Fibroblast of lung (primary cell): Measurements from ENCODE around the gene KCNMA1. TPM values are rescaled to one million over a fixed set of nuclear protein-coding genes. Genes with fewer than 3 reads are reported as not detected.

Experiments used
- DNase-seq, 2 donors: peaks; one replicate each; pipeline versions ENCODE4 v3.0.0 to v3.0.0-alpha.2; 2010; ENCODE audit warnings: low read depth in 2 of 2
- H2AFZ ChIP-seq: 2 replicates; pipeline ENCODE4 v1.5.1; 2012; ENCODE audit warnings: low read length, control low read depth, inconsistent platforms
- H3K27ac ChIP-seq: 2 replicates; pipeline ENCODE4 v1.5.1; 2011; ENCODE audit warnings: low read length, control low read depth; ENCODE audit not compliant: insufficient read depth
- H3K27me3 ChIP-seq: 2 replicates; pipeline ENCODE4 v1.5.1; 2011; ENCODE audit warnings: mild to moderate bottlenecking, low read length; ENCODE audit not compliant: control insufficient read depth, insufficient read depth
- H3K36me3 ChIP-seq: 2 replicates; pipeline ENCODE4 v1.5.1; 2011; ENCODE audit warnings: low read length; ENCODE audit not compliant: control insufficient read depth, insufficient read depth
- H3K4me1 ChIP-seq: 2 replicates; pipeline ENCODE4 v1.5.1; 2011; ENCODE audit warnings: low read length; ENCODE audit not compliant: control insufficient read depth, insufficient read depth; ENCODE audit errors: extremely low read depth
- H3K4me2 ChIP-seq: 2 replicates; pipeline ENCODE4 v1.5.1; 2011; ENCODE audit warnings: low read length, control low read depth; ENCODE audit not compliant: insufficient read depth; ENCODE audit errors: extremely low read depth
- H3K4me3 ChIP-seq, 4 experiments: fragments of 200-600 bp in 1 of 4; sonication (generic) in 1 of 4; replicated peaks in 1 of 4; 2 replicates each; pipeline ENCODE4 v1.5.1; 2011 to 2016; ENCODE audit warnings: low read length in 4 of 4, low read depth in 3 of 4, mild to moderate bottlenecking in 3 of 4, control low read depth in 2 of 4, inconsistent platforms in 1 of 4, mixed read lengths in 1 of 4; ENCODE audit not compliant: insufficient read depth in 1 of 4; ENCODE audit errors: control extremely low read depth in 1 of 4
- H3K79me2 ChIP-seq: 2 replicates; pipeline ENCODE4 v1.5.1; 2012; ENCODE audit warnings: mild to moderate bottlenecking, low read length, inconsistent platforms; ENCODE audit not compliant: control insufficient read depth, insufficient read depth
- H3K9ac ChIP-seq: 2 replicates; pipeline ENCODE4 v1.5.1; 2011; ENCODE audit warnings: mild to moderate bottlenecking, low read length, control low read depth; ENCODE audit not compliant: insufficient read depth
- H3K9me3 ChIP-seq: 2 replicates; pipeline ENCODE4 v1.5.1; 2012; ENCODE audit warnings: low read depth, low read length; ENCODE audit not compliant: control insufficient read depth, insufficient read depth
- H4K20me1 ChIP-seq: 2 replicates; pipeline ENCODE4 v1.5.1; 2011; ENCODE audit warnings: low read length; ENCODE audit not compliant: control insufficient read depth, insufficient read depth; ENCODE audit errors: extremely low read depth
- EZH2 ChIP-seq: IDR thresholded peaks from 2 replicates; pipeline ENCODE4 v1.5.1; 2012; ENCODE audit warnings: low read length, control low read depth, mild to moderate bottlenecking; ENCODE audit errors: missing control alignments
- polyA plus RNA-seq, 2 donors: library from polyadenylated mRNA; depleted of rRNA in 1 of 2; stranded (reverse) in 1 of 2; unstranded in 1 of 2; fragments of >200 nt; gene quantifications; 2 replicates each; pipeline ENCODE4 v1.2.1, GENCODE V29; 2011 to 2012; ENCODE audit warnings: missing spikeins in 1 of 2
- total RNA-seq: library from RNA; depleted of rRNA; stranded (reverse); fragments of >200 nt; gene quantifications from 2 replicates; pipeline ENCODE4 v1.2.1, GENCODE V29; 2014
- TF ChIP-seq, protein P1 (sequence below), 2 donors: IDR thresholded peaks in 1 of 2; conservative IDR thresholded peaks in 1 of 2; 1 replicate in 1 of 2; 2 replicates in 1 of 2; pipeline ENCODE4 v1.5.1; 2011 to 2012; ENCODE audit warnings: low read length in 2 of 2, control low read depth in 1 of 2, inconsistent platforms in 1 of 2, low read depth in 1 of 2, mild to moderate bottlenecking in 1 of 2

KCNMA1 gene
- total and polyA plus RNA-seq, 2 donors (not counting 1 experiment from before 2014, with no cell fraction given) = 31.0 to 138 TPM

DNA sequence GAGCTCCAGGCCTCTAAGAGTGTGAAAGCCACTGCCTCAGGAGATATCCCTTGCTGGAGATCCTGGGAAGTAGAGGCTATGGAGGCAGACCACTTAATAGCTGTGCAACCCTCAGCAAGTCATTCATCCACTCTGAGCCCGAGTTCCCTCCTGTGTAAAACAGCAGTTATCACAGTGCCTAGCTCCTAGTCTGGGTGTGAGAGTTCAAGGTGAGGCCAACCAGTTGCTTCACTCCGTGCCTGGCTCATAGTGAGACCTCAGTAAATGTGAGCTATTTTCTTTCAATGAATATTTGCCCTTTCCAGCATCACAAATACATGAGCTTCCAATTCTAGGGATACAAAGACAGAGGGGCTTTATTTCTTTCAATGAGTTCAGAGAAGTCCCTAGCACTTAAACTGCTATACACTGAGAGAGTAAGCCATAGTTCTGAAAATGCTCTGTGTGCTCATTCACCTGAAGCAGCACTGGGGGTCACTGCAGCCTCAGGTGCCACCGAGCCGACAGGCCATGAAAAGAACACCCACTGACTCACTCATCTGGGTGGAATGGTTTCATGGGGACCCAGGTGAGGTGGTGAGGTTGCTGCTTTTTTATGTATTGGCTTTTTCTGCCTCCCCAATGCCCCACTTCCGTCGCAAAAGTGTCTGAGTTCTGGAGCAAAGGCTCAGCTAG, 259.8 kb downstream of the KCNMA1 start:
- H3K9ac ChIP-seq = no peak overlapping the region
- H3K36me3 ChIP-seq = no peaks in the 10 kb centered on the region
- no peaks in the 10 kb centered on the region for H3K27me3 ChIP-seq
- no peak overlapping the region for H3K27ac ChIP-seq
- no peaks in the 10 kb centered on the region for H3K79me2 ChIP-seq
- TF ChIP-seq EZH2 = no peak
- TF ChIP-seq, protein P1, sequence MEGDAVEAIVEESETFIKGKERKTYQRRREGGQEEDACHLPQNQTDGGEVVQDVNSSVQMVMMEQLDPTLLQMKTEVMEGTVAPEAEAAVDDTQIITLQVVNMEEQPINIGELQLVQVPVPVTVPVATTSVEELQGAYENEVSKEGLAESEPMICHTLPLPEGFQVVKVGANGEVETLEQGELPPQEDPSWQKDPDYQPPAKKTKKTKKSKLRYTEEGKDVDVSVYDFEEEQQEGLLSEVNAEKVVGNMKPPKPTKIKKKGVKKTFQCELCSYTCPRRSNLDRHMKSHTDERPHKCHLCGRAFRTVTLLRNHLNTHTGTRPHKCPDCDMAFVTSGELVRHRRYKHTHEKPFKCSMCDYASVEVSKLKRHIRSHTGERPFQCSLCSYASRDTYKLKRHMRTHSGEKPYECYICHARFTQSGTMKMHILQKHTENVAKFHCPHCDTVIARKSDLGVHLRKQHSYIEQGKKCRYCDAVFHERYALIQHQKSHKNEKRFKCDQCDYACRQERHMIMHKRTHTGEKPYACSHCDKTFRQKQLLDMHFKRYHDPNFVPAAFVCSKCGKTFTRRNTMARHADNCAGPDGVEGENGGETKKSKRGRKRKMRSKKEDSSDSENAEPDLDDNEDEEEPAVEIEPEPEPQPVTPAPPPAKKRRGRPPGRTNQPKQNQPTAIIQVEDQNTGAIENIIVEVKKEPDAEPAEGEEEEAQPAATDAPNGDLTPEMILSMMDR (conservative IDR thresholded peaks at IDR 0.05 in 1 of 2, IDR thresholded peaks at IDR 0.05 in 1 of 2; ENCODE audit: low read depth in 1 of 2, low read length in 2 of 2) = no peak
- H3K4me3 ChIP-seq = no peak overlapping the region
- no peaks in the 10 kb centered on the region for H3K4me1 ChIP-seq
- no peaks in the 10 kb centered on the region for H4K20me1 ChIP-seq
- H3K9me3 ChIP-seq = no peaks in the 10 kb centered on the region
- no peak overlapping the region for H2AFZ ChIP-seq
- no peak for DNase-seq
- H3K4me2 ChIP-seq = no peak overlapping the region

DNA sequence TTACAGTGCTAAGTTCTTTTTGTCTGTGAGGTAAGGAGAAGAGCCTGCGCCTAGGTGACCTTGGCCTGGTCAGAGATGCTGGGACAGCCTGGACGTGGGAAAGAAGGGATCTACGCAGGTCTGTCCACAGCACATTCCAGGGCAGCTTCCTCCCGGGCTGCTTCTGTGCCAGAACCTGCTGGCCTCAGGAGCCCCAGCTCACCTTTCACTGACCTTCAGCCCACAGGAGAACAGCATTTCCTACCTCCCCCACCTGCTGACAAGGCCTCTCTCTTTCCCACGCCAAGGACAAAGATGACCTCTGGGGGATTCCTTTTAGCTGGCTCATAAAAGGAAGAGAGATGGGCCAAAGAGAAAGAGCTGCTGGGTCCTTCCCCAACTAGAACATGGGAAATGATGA, 260.6 kb downstream of the KCNMA1 start:
- Histone ChIP-seq H3K4me1 (no peaks in the 10 kb centered on the region), H3K36me3 (no peaks in the 10 kb centered on the region), H3K27ac (no peak overlapping the region), H2AFZ (no peak overlapping the region), H3K4me2 (no peak overlapping the region), H4K20me1 (no peaks in the 10 kb centered on the region), H3K9ac (no peak overlapping the region), H3K9me3 (no peaks in the 10 kb centered on the region), H3K27me3 (no peaks in the 10 kb centered on the region), H3K79me2 (no peaks in the 10 kb centered on the region), H3K4me3 (no peak overlapping the region)
- TF ChIP-seq, protein P1 (conservative IDR thresholded peaks at IDR 0.05 in 1 of 2, IDR thresholded peaks at IDR 0.05 in 1 of 2; ENCODE audit: low read depth in 1 of 2, low read length in 2 of 2) = no peak
- no peak for TF ChIP-seq EZH2
- peak in 1 of 2 donors; percentile 20 for DNase-seq

DNA sequence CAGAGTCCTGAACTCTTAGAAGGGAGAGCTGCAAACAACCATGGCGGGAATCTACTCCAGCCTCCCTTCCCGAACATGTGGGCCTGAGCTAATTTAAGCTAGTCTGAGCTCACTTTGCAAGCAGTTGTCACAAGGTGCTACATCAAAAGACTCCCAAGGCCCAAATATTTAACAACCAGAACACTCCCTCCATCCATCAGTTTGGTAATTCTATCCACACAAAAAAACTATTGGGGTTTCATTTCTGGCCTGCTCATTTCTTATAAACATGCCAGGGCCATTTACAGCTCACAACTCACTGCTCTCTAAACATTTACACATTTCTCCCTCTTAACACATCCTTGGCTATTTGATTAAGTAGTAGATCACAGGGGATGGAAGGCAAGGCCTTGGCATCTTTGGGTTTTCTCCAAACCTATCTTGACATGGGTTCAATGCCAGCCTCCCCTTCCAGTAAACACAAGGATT, 263.4 kb downstream of the KCNMA1 start:
- no peak overlapping the region for H3K4me3 ChIP-seq
- TF ChIP-seq, protein P1 (conservative IDR thresholded peaks at IDR 0.05 in 1 of 2, IDR thresholded peaks at IDR 0.05 in 1 of 2; ENCODE audit: low read depth in 1 of 2, low read length in 2 of 2) = no peak
- no peaks in the 10 kb centered on the region for H3K27me3 ChIP-seq
- no peaks in the 10 kb centered on the region for H4K20me1 ChIP-seq
- H2AFZ ChIP-seq = no peak overlapping the region
- H3K36me3 ChIP-seq = no peaks in the 10 kb centered on the region
- DNase-seq = peak in 1 of 2 donors; percentile 27
- H3K79me2 ChIP-seq = no peaks in the 10 kb centered on the region
- no peak overlapping the region for H3K4me2 ChIP-seq
- no peak overlapping the region for H3K27ac ChIP-seq
- H3K9ac ChIP-seq = no peak overlapping the region
- H3K4me1 ChIP-seq = no peaks in the 10 kb centered on the region
- H3K9me3 ChIP-seq = no peaks in the 10 kb centered on the region
